Sigmoid colon (tissue), 7 donors: ENCODE results near the gene PHF19. TPM values are rescaled to one million over a fixed set of nuclear protein-coding genes. Genes with fewer than 3 reads are reported as not detected.

Experiments used
- DNase-seq: peaks from one replicate; pipeline ENCODE4 v3.0.0-alpha.2; 2019
- H3K27ac ChIP-seq, 4 donors: fragments of 200-600 bp; sonication (generic); one replicate each; pipeline ENCODE4 v1.5.1; 2016 to 2019; ENCODE audit warnings: mild to moderate bottlenecking in 1 of 4
- H3K27me3 ChIP-seq, 3 donors: fragments of 200-600 bp; sonication (generic); one replicate each; pipeline ENCODE4 v1.5.1; 2019; ENCODE audit warnings: mild to moderate bottlenecking in 1 of 3
- H3K36me3 ChIP-seq, 4 donors: fragments of 200-600 bp; sonication (generic); one replicate each; pipeline ENCODE4 v1.5.1; 2016 to 2019
- H3K4me1 ChIP-seq, 4 donors: fragments of 200-600 bp; sonication (generic); one replicate each; pipeline ENCODE4 v1.5.1; 2017 to 2019
- H3K4me3 ChIP-seq, 4 donors: fragments of 200-600 bp; sonication (generic); one replicate each; pipeline ENCODE4 v1.5.1; 2017 to 2019; ENCODE audit warnings: mild to moderate bottlenecking in 2 of 4, moderate library complexity in 1 of 4
- H3K9me3 ChIP-seq, 4 donors: fragments of 200-600 bp in 3 of 4; sonication (generic) in 3 of 4; one replicate each; pipeline versions ENCODE4 v1.5.1 to v1.6.1; 2013 to 2019
- CTCF ChIP-seq, 4 experiments: fragments of 450-650 bp in 3 of 4; fragments of 200-600 bp in 1 of 4; IDR thresholded peaks; one replicate each; pipeline ENCODE4 v1.5.1; 2016 to 2019; ENCODE audit warnings: antibody characterized with exemption in 4 of 4, mild to moderate bottlenecking in 3 of 4, moderate library complexity in 2 of 4
- EP300 ChIP-seq, 4 donors: sonication (generic); formaldehyde crosslinking; IDR thresholded peaks; one replicate each; pipeline ENCODE4 v1.6.1; 2017; ENCODE audit warnings: antibody characterized with exemption in 4 of 4
- POLR2A ChIP-seq, 2 donors: fragments of 450-650 bp; IDR thresholded peaks; one replicate each; pipeline ENCODE4 v1.6.1; 2016; ENCODE audit warnings: antibody characterized with exemption in 2 of 2, mild to moderate bottlenecking in 2 of 2, moderate library complexity in 2 of 2
- POLR2AphosphoS5 ChIP-seq, 4 donors: sonication (generic); formaldehyde crosslinking; IDR thresholded peaks; one replicate each; pipeline ENCODE4 v1.6.1; 2017; ENCODE audit warnings: antibody characterized with exemption in 4 of 4
- WGBS, 2 donors: extraction: QIAGEN DNeasy Blood & Tissue Kit; methylation state at CpG; one replicate each; pipeline ENCODE4 v1.1.7; 2013; 5-methylcytosine and 5-hydroxymethylcytosine counted together
- intact Hi-C: fragments of 100-400 bp; cut with DNase I; formaldehyde crosslinking; loops from one replicate; pipeline ENCODE4 v1.15.1; 2023
- polyA plus RNA-seq, 3 donors: library from polyadenylated mRNA; stranded (reverse); fragments of 200-250 nt; gene quantifications; one replicate each; pipeline ENCODE4 v1.2.3, GENCODE V29; 2013
- total RNA-seq, 4 donors: library from RNA; depleted of rRNA; stranded (reverse); fragments of >200 nt; gene quantifications; one replicate each; pipeline ENCODE4 v1.1.0, GENCODE V29; 2016
- donor health status: healthy with polysubstance abuse.
- donor health status: Bipolar disorder and iron deficiency.
- donor health status: healthy.

The PHF19 gene
- total and polyA plus RNA-seq, 7 donors = 10.2 to 38.2 (median 31.4) TPM

DNA sequence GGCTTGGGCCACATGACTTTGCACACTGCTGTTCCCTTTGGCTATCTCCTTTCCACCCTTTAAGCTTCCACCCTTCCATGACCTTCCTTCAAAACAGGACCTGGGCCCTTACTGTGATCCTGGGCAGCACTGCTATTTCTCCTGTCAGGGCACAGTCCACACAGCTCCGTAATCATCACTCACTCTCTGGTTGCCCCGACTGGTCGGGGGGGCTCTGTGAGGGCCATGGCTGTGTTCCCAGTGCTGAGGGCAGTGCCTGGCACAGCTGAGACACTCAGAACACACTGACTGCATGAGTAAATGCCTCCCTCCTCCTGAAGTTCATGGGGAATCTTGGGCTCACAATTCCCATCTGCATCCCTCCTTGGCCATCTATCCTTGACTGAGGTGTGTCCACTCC is 37.4 kb upstream of the PHF19 start:
- Histone ChIP-seq H3K27ac (peak overlapping the region in 2 of 4 donors; percentile 35 to 50), H3K27me3 (no peaks in the 10 kb centered on the region), H3K36me3 (peaks cover 0 to 13% (median 3%) of the 10 kb centered on the region in 4 donors), H3K4me3 (no peak overlapping the region), H3K4me1 (peaks cover 0 to 39% (median 22%) of the 10 kb centered on the region in 4 donors), H3K9me3 (no peaks in the 10 kb centered on the region)
- intact Hi-C loops = no loop called here
- no peak for DNase-seq
- 85 to 90% methylated on average over 3 of the region's 3 CpGs for WGBS, 2 donors
- TF ChIP-seq POLR2A (IDR thresholded peaks at IDR 0.05) = no peak
- TF ChIP-seq POLR2AphosphoS5 (IDR thresholded peaks at IDR 0.05) = peak in 1 of 4 donors; percentile 14
- TF ChIP-seq CTCF (IDR thresholded peaks at IDR 0.05) = no peak

DNA sequence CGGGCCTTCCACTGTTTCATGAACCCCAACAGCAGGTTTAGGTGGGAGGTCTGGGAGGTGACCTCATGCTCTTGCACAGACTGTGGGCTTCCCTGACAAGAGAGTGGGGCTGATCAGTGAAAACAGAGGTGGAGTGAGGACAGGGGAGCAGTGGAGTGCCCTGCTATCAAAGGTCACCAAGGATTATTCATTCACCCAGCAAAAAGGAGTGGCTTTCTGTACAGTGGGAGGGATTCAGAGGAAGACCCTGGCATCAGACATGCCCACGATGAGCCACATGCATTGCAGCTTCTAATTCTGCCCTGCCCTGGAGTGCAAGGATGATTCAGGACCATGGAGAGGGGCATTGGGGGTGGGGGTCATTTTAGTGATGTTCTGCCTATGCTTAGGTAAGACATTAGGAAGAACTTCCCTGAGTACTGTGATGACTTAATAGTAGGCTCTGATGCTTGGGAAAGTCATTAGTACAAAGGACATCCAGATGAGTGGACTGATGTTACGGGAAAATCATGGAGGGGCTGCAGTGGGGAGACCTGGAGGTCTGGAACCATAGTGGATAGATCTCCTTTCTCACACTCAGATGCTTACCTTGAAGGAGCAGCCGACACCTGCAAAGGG is 36.8 kb upstream of the PHF19 start:
- 90% methylated on average over 4 of the region's 4 CpGs for WGBS, 2 donors
- Histone ChIP-seq H3K4me1 (peaks cover 0 to 32% (median 16%) of the 10 kb centered on the region in 4 donors), H3K27ac (peak overlapping the region in 1 of 4 donors; percentile 35)

DNA sequence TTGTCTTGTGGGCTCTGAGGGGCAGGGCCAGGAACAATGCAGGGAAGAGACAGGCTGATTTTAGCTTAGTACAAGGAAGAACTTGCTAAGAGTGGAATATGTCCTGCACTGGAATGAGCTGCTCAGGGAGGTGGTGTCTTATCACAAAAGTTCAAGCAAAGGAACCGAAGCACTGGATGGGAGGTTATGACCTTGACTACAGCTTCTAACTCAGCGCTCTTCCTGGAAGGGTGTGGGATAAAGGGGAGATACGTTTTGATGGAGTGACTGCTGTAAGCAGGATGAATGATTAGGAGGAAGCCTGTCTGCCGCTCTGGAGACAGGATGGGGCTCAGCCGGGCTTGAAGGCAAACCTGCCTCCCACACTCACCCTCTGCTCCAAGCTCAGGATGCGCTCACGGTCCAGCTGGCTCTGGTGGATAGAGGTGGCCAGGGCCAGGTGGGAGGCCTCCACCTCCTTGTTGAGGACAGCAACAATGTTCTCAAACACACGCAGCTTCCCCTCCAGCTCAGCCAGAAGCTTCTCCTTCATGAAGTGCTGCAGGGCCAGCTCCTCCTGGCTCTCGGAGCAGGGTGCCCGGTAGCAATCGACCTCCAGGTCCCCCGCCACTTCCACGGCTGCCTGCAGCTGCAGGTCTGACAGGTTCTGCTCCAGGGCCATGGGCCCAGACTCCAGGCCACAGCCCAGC is 36.1 kb upstream of the PHF19 start:
- no peak for DNase-seq
- H3K36me3 ChIP-seq = peaks cover 0 to 19% (median 3%) of the 10 kb centered on the region in 4 donors
- intact Hi-C loops = no loop called here
- WGBS, 2 donors = 94% methylated on average over 13 of the region's 13 CpGs
- H3K4me3 ChIP-seq = no peak overlapping the region
- H3K4me1 ChIP-seq = peaks cover 0 to 28% (median 13%) of the 10 kb centered on the region in 4 donors
- TF ChIP-seq EP300 (IDR thresholded peaks at IDR 0.05) = no peak
- TF ChIP-seq POLR2AphosphoS5 (IDR thresholded peaks at IDR 0.05) = no peak
- no peak for TF ChIP-seq POLR2A (IDR thresholded peaks at IDR 0.05)
- no peaks in the 10 kb centered on the region for H3K9me3 ChIP-seq
- no peak overlapping the region for H3K27ac ChIP-seq
- no peaks in the 10 kb centered on the region for H3K27me3 ChIP-seq

More for the DNA sequence above, 36.8 kb upstream of the PHF19 start:
- no peaks in the 10 kb centered on the region for H3K27me3 ChIP-seq
- no peak for DNase-seq
- no peak for TF ChIP-seq POLR2A (IDR thresholded peaks at IDR 0.05)
- no peak for TF ChIP-seq EP300 (IDR thresholded peaks at IDR 0.05)
- TF ChIP-seq POLR2AphosphoS5 (IDR thresholded peaks at IDR 0.05) = no peak
- no peak for TF ChIP-seq CTCF (IDR thresholded peaks at IDR 0.05)
- H3K36me3 ChIP-seq = peaks cover 0 to 19% (median 3%) of the 10 kb centered on the region in 4 donors
- H3K9me3 ChIP-seq = no peaks in the 10 kb centered on the region
- no peak overlapping the region for H3K4me3 ChIP-seq
- intact Hi-C loops = no loop called here

GRCh38 chr9:120911295-120911837 is 34.4 kb upstream of the PHF19 start:
- WGBS, 2 donors = 94 to 95% methylated on average over 9 of the region's 9 CpGs
- Histone ChIP-seq H3K36me3 (peaks cover 0 to 19% (median 3%) of the 10 kb centered on the region in 4 donors), H3K27ac (no peak overlapping the region), H3K27me3 (no peaks in the 10 kb centered on the region), H3K4me1 (peaks cover 0 to 19% (median 5%) of the 10 kb centered on the region in 4 donors), H3K9me3 (no peaks in the 10 kb centered on the region), H3K4me3 (no peak overlapping the region)
- no peak for TF ChIP-seq CTCF (IDR thresholded peaks at IDR 0.05)
- no peak for TF ChIP-seq EP300 (IDR thresholded peaks at IDR 0.05)
- TF ChIP-seq POLR2AphosphoS5 (IDR thresholded peaks at IDR 0.05) = no peak
- TF ChIP-seq POLR2A (IDR thresholded peaks at IDR 0.05) = no peak
- intact Hi-C loops = no loop called here
- no peak for DNase-seq

GRCh38 chr9:120910643-120911042 is 33.7 kb upstream of the PHF19 start:
- no peaks in the 10 kb centered on the region for H3K9me3 ChIP-seq
- TF ChIP-seq CTCF (IDR thresholded peaks at IDR 0.05) = no peak
- no peak for TF ChIP-seq POLR2A (IDR thresholded peaks at IDR 0.05)
- TF ChIP-seq EP300 (IDR thresholded peaks at IDR 0.05) = no peak
- no peak for TF ChIP-seq POLR2AphosphoS5 (IDR thresholded peaks at IDR 0.05)
- no peaks in the 10 kb centered on the region for H3K27me3 ChIP-seq
- no peak overlapping the region for H3K4me3 ChIP-seq
- peaks cover 0 to 19% (median 3%) of the 10 kb centered on the region in 4 donors for H3K36me3 ChIP-seq
- WGBS, 2 donors = 90% methylated on average over 3 of the region's 3 CpGs
- H3K27ac ChIP-seq = no peak overlapping the region
- peaks cover 0 to 12% (median 0%) of the 10 kb centered on the region in 4 donors for H3K4me1 ChIP-seq
- DNase-seq = no peak
- intact Hi-C loops = no loop called here
